Endothelial cell of umbilical vein (primary cell): ENCODE data around the gene TPCN2. TPM values are rescaled to one million over a fixed set of nuclear protein-coding genes. Genes with fewer than 3 reads are reported as not detected.

ENCODE experiments used
- BruUV-seq: library from RNA; stranded (reverse); fragments of 400-500 nt; replicated peaks from 2 replicates; lab custom pipeline; 2021; lab: Mats Ljungman, UMichigan
- CTCF ChIA-PET: fragments of 300-600, 350-600 bp; sonication (Branson Sonifier 250); formaldehyde crosslinking; loops from one replicate; lab custom pipeline; 2021; ENCODE audit warnings: antibody characterized with exemption, inconsistent platforms; lab: Charles Lee
- POLR2A ChIA-PET: fragments of 300-600, 350-600 bp; sonication (Branson Sonifier 250); formaldehyde crosslinking; loops from one replicate; lab custom pipeline; 2021; ENCODE audit warnings: antibody characterized with exemption, inconsistent platforms; lab: Charles Lee
- DNase-seq: peaks from one replicate; pipeline ENCODE4 v3.0.0-alpha.2; 2011; ENCODE audit warnings: low read depth, low spot score
- FAIRE-seq: peaks from 2 replicates; lab custom pipeline; 2011; peaks lifted over from hg19 to GRCh38; lab: Jason Lieb, UNC
- H2AFZ ChIP-seq: 2 replicates; pipeline ENCODE4 v1.6.0; 2012; ENCODE audit warnings: low read depth, low read length, control low read depth, inconsistent platforms
- H3K27ac ChIP-seq: 2 replicates; pipeline ENCODE4 v1.5.1; 2011; ENCODE audit warnings: low read depth, mild to moderate bottlenecking, control low read depth, low read length, moderate library complexity; ENCODE audit not compliant: insufficient read depth
- H3K27me3 ChIP-seq, 2 experiments: 2 replicates each; pipeline versions ENCODE4 v1.6.0 to v1.6.1; 2011; ENCODE audit warnings: low read length in 2 of 2, mixed read lengths in 1 of 2; ENCODE audit not compliant: control insufficient read depth in 2 of 2, insufficient read depth in 2 of 2
- H3K36me3 ChIP-seq, 2 experiments: 2 replicates in 1 of 2; 3 replicates in 1 of 2; pipeline ENCODE4 v1.5.1; 2011; ENCODE audit warnings: low read length in 2 of 2, mild to moderate bottlenecking in 1 of 2, moderate library complexity in 1 of 2; ENCODE audit not compliant: control insufficient read depth in 2 of 2, insufficient read depth in 2 of 2; ENCODE audit errors: extremely low read depth in 1 of 2
- H3K4me1 ChIP-seq: 3 replicates; pipeline ENCODE4 v1.5.1; 2011; ENCODE audit warnings: mild to moderate bottlenecking, low read length; ENCODE audit not compliant: control insufficient read depth, insufficient read depth; ENCODE audit errors: extremely low read depth
- H3K4me2 ChIP-seq: 2 replicates; pipeline ENCODE4 v1.6.1; 2011; ENCODE audit warnings: low read length, control low read depth, mixed read lengths; ENCODE audit not compliant: insufficient read depth
- H3K4me3 ChIP-seq, 3 experiments: fragments of 200-600 bp in 1 of 3; sonication (generic), shearing (Covaris generic) in 1 of 3; replicated peaks in 1 of 3; 2 replicates each; pipeline ENCODE4 v1.5.1; 2011 to 2016; ENCODE audit warnings: control low read depth in 3 of 3, low read length in 3 of 3, mild to moderate bottlenecking in 2 of 3, inconsistent platforms in 1 of 3, low read depth in 1 of 3, moderate library complexity in 1 of 3; ENCODE audit not compliant: insufficient read depth in 1 of 3
- H3K79me2 ChIP-seq: 2 replicates; pipeline ENCODE4 v1.6.0; 2012; ENCODE audit warnings: low read length, inconsistent platforms; ENCODE audit not compliant: control insufficient read depth, insufficient read depth
- H3K9ac ChIP-seq: replicated peaks from 2 replicates; pipeline ENCODE3; 2011; ENCODE audit warnings: low read length, control low read depth; ENCODE audit not compliant: insufficient read depth; ENCODE audit errors: extremely low read depth
- H3K9me1 ChIP-seq: replicated peaks from 3 replicates; pipeline ENCODE4 v1.6.0; 2011; ENCODE audit warnings: mild to moderate bottlenecking, low read length; ENCODE audit not compliant: control insufficient read depth, insufficient read depth; ENCODE audit errors: extremely low read depth
- H3K9me3 ChIP-seq: replicated peaks from 2 replicates; pipeline ENCODE4 v1.5.1; 2012; ENCODE audit warnings: low read length, inconsistent platforms; ENCODE audit not compliant: control insufficient read depth, insufficient read depth
- H4K20me1 ChIP-seq: replicated peaks from 2 replicates; pipeline ENCODE3; 2011; ENCODE audit warnings: mild to moderate bottlenecking, low read length; ENCODE audit not compliant: control insufficient read depth, insufficient read depth; ENCODE audit errors: extremely low read depth
- CTCF ChIP-seq, 2 donors: IDR thresholded peaks; 1 replicate in 1 of 2; 2 replicates in 1 of 2; pipeline ENCODE4 v1.5.1; 2011; ENCODE audit warnings: low read length in 2 of 2, mild to moderate bottlenecking in 2 of 2, moderate library complexity in 2 of 2, control low read depth in 1 of 2, inconsistent platforms in 1 of 2, low read depth in 1 of 2; ENCODE audit not compliant: insufficient read depth in 1 of 2; ENCODE audit errors: extremely low read depth in 1 of 2
- EZH2 ChIP-seq: IDR thresholded peaks from 2 replicates; pipeline ENCODE4 v1.6.1; 2012; ENCODE audit warnings: borderline replicate concordance, low read depth, mild to moderate bottlenecking, moderate library complexity, low read length, inconsistent platforms; ENCODE audit not compliant: severe bottlenecking
- FOS ChIP-seq: IDR thresholded peaks from 2 replicates; pipeline ENCODE4 v1.6.1; 2011; ENCODE audit warnings: mild to moderate bottlenecking, low read length, moderate library complexity, borderline replicate concordance; ENCODE audit not compliant: insufficient read depth
- GATA2 ChIP-seq: IDR thresholded peaks from 2 replicates; pipeline ENCODE4 v1.7.0; 2011; ENCODE audit warnings: low read depth, mild to moderate bottlenecking, moderate library complexity, mixed read lengths, low read length; ENCODE audit not compliant: insufficient read length, insufficient read depth
- JUN ChIP-seq: IDR thresholded peaks from 2 replicates; pipeline ENCODE4 v1.6.1; 2011; ENCODE audit warnings: borderline replicate concordance, low read depth; ENCODE audit not compliant: insufficient read length, insufficient read depth
- MAX ChIP-seq: IDR thresholded peaks from 2 replicates; pipeline ENCODE4 v1.6.1; 2011; ENCODE audit not compliant: insufficient read depth, insufficient read length
- MYC ChIP-seq: IDR thresholded peaks from one replicate; pipeline ENCODE4 v1.6.1; 2011; ENCODE audit warnings: mild to moderate bottlenecking, low read depth, low read length
- POLR2A ChIP-seq: IDR thresholded peaks from 2 replicates; pipeline ENCODE4 v1.6.1; 2012; ENCODE audit warnings: low read depth, mild to moderate bottlenecking, control low read depth, low read length
- POLR2AphosphoS5 ChIP-seq: IDR thresholded peaks from 2 replicates; pipeline ENCODE4 v1.6.1; 2012; ENCODE audit warnings: low read depth, mild to moderate bottlenecking, control low read depth, low read length, moderate library complexity; ENCODE audit not compliant: insufficient read depth
- dilution Hi-C: fragments of 300-500 bp; cut with MboI; formaldehyde crosslinking; loops from one replicate; pipeline ENCODE4 v1.15.0; 2019; ENCODE audit warnings: low sequenced_read_pairs; ENCODE audit not compliant: extremely low pct_ligation_motif_present
- intact Hi-C: fragments of 100-400 bp; cut with micrococcal nuclease; formaldehyde crosslinking; loops from one replicate; pipeline ENCODE4 v1.10.0; 2022
- polyA plus RNA-seq, 4 experiments: library from polyadenylated mRNA; depleted of rRNA in 3 of 4; stranded (reverse) in 3 of 4; unstranded in 1 of 4; fragments of >200 nt; gene quantifications; 2 replicates each; pipeline versions ENCODE4 v1.2.1 to v1.2.3, GENCODE V29; 2011 to 2012; ENCODE audit warnings: missing spikeins in 1 of 4
- total RNA-seq: library from RNA; stranded (reverse); gene quantifications from 2 replicates; pipeline ENCODE4 v1.2.3, GENCODE V29; 2021

TPCN2 gene
- total and polyA plus RNA-seq, 2 donors (not counting 3 experiments of a cell fraction or from before 2014, with no cell fraction given) = 10.3 to 13.4 TPM

GRCh38 chr11:69108559-69108958 lies 59.8 kb downstream of the TPCN2 start:
- Histone ChIP-seq H3K27ac (no peak overlapping the region), H3K79me2 (no peaks in the 10 kb centered on the region), H2AFZ (no peak overlapping the region), H3K4me1 (peaks cover 5% of the 10 kb centered on the region), H4K20me1 (no peaks in the 10 kb centered on the region), H3K9ac (no peak overlapping the region), H3K4me3 (no peak overlapping the region), H3K9me3 (no peaks in the 10 kb centered on the region), H3K27me3 (peaks cover 0 to 11% of the 10 kb centered on the region in 2 experiments), H3K9me1 (no peaks in the 10 kb centered on the region), H3K36me3 (no peaks in the 10 kb centered on the region), H3K4me2 (no peak overlapping the region)
- DNase-seq (no peak), FAIRE-seq (no peak)
- ChIA-PET CTCF (interaction anchor here (1.0 to 1.6 kb wide), 3 partner anchors 23 to 562 kb away, joined by 3 read pairs; no protein-coding TSS in a partner anchor), POLR2A (no interaction called here)
- dilution Hi-C loops = loop anchor here (25.0 kb wide), 1 partner anchor 554 kb away; no protein-coding TSS in a partner anchor
- intact Hi-C loops = loop anchor here (10.0 kb wide), 1 partner anchor 186 kb away; the partner anchor contains the start of gene MYEOV
- no peak for TF ChIP-seq POLR2A
- TF ChIP-seq JUN = no peak
- TF ChIP-seq POLR2AphosphoS5 = no peak
- no peak for TF ChIP-seq MAX
- no TSS peak for BruUV-seq

- Histone ChIP-seq H3K4me3 (no peak overlapping the region), H4K20me1 (no peaks in the 10 kb centered on the region), H3K27me3 (peaks cover 0 to 10% of the 10 kb centered on the region in 2 experiments), H3K9me3 (no peaks in the 10 kb centered on the region), H3K79me2 (no peaks in the 10 kb centered on the region), H3K9me1 (no peaks in the 10 kb centered on the region), H3K9ac (no peak overlapping the region), H2AFZ (no peak overlapping the region), H3K36me3 (no peaks in the 10 kb centered on the region), H3K4me2 (no peak overlapping the region), H3K27ac (no peak overlapping the region), H3K4me1 (peaks cover 5% of the 10 kb centered on the region)
- intact Hi-C loops = loop anchor here (10.0 kb wide), 1 partner anchor 186 kb away; the partner anchor contains the start of gene MYEOV
- ChIA-PET POLR2A (no interaction called here), CTCF (interaction anchor here (1.0 to 1.1 kb wide), 2 partner anchors 23 to 561 kb away, joined by 3 read pairs; no protein-coding TSS in a partner anchor)
- FAIRE-seq = no peak
- dilution Hi-C loops = loop anchor here (25.0 kb wide), 1 partner anchor 553 kb away; no protein-coding TSS in a partner anchor
- DNase-seq = no peak
- no TSS peak for BruUV-seq
- no peak for TF ChIP-seq MYC
- no peak for TF ChIP-seq POLR2A
- no peak for TF ChIP-seq EZH2
- no peak for TF ChIP-seq FOS
- TF ChIP-seq POLR2AphosphoS5 = no peak
- no peak for TF ChIP-seq GATA2
- TF ChIP-seq MAX = no peak
- TF ChIP-seq JUN = no peak
- no peak for TF ChIP-seq CTCF (IDR thresholded peaks at IDR 0.05; ENCODE audit: extremely low read depth in 1 of 2, insufficient read depth in 1 of 2, low read depth in 1 of 2, low read length in 2 of 2)
Measured at GRCh38 chr11:69109101-69109500, 60.4 kb downstream of the TPCN2 start.
